Measurements from ENCODE around the gene PEX5L.
"Not testable (repeated sequence)": the region's sequence is repeated elsewhere in the genome, so short reads cannot be mapped to it uniquely, and the experiment has no call there.

Gene PEX5L

DNA sequence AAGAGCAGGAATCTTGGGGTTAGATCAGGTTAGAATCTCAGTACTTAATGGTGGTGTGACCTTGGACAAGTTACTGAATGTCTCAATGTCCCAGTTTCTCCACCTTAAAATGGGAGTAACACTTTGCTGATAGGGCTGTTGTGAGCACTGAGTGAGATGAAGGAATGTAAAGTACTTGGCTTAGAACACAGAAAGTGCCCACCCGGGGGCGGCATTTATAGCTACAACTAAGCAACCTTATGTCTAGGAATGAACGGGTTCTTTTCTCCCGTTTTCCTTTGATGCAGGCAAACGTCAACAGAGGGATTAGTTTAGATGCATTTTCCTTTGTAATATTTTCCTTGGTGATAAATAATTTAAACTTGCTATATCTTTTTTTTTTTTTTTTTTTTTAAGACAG is 207.3 kb downstream of the PEX5L start:
- DNase-seq = no peak

- no peak for DNase-seq
These were observed 208.0 kb downstream of the PEX5L start for GRCh38 chr3:179828738-179829137.

DNA sequence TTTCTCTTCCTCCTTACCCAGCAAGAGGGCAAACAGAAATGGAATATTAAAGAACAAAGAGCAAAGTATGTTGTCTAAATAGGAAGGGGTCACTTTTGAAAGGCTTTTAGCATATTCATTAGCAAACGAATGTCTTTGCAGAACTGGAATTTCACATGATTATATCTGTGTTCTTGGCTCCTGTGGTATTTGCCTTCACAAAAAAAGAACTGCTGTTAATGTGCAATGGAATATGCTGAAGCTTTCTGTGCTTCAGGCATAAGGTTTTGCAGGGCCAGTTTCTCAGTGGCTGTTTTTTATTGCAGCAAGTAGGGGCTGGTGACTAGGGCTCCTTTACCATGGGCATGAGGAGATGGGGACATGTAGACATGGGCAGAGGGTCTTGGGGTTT is 210.5 kb downstream of the PEX5L start:
- DNase-seq = no peak

GRCh38 chr3:179825527-179826246 is 211.1 kb downstream of the PEX5L start:
- peak; percentile 74 for DNase-seq

GRCh38 chr3:179822296-179822695 is 214.4 kb downstream of the PEX5L start:
- no peak for DNase-seq

DNA sequence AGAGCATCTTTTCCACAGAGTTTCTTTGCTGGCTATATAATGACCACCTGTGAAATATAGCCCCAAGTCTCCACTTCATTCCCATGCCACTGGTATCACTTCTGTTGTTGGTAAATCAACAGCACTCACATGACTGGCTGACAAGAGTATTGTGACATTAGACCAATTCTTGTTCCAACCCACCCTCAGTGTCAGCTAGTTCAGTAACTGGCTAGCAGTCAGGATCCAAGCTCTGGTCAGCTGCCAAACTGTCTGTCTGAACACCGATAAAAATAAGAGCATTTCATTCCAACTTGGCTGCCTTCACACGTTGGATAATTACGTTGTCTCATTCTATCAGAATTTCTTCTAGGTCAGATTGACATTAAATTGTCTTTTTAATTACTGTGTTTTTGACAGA is 217.4 kb downstream of the PEX5L start:
- no peak for DNase-seq

DNA sequence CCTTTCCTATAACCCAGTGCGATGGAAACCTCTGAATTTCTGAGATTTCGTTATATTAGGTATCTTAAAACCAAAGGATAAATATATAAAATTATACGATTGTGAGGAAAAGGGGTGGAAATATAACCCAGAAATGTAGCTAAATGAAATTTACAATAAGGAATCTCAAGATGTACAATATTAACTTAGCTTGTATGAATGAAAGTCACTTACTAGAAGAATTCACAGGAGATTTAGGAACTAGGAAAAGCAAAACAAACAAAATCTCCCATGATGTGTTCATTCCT is 224.7 kb downstream of the PEX5L start:
- DNase-seq = no peak

DNA sequence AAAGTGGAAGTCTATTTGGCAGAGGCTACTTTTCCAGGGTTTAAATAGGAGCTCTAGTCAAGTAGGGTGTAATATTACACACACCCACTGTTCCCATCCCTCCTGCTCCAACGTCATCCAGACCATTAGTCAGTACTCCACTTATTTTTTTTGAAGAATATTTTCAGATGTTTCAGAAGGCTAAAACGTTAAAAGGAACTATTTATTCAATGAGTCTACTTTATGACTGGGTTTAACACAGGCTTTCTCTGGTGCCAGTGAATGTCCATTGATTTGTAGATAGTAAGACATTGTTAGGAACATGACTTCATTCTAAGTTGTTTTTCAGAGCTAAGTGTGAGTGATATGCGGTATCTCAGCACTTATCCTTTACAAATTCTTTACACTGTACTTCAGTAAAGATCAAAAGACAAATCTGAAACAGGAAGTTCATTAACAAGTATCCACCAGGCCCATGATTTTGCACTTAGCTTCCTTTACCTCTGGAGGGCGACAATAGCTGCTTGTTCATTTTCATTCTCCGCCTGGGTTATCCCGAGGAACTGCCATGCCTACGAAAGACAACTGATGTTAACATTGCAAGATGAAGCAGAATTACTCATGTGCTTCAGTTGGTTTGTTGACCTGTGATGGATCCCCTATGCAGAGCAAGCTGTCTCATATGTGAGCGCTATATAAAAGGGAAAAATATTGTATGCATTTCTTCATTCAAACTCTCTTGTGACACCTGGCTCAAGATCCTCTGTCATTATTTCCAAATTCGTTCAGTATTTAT is 225.2 kb downstream of the PEX5L start:
- peak; percentile 60 for DNase-seq

- DNase-seq = no peak
These were observed 227.1 kb downstream of the PEX5L start for GRCh38 chr3:179809639-179810038.

DNA sequence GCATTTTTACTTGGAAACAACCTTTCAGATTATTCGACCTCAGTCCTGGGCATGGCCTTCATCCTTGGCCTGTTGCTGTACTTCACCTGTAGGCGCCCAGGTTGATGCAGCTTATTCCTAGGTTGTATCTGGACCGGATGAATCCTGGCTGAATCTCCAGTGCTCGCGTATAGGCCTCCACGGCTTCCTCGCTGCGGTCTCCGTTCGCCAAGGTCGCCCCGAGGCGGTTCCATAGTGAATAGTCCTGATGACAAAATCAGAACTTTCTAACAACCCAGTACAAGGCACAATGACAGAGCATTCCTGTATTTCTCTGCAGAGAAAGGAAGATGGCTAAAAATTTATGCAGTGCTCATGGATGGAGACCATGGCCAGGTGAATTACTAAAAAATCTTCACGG is 229.1 kb downstream of the PEX5L start:
- no peak for DNase-seq

- DNase-seq = no peak
These were observed 230.6 kb downstream of the PEX5L start for GRCh38 chr3:179806177-179806576.

GRCh38 chr3:179801856-179802255 is 234.9 kb downstream of the PEX5L start:
- no peak for DNase-seq

DNA sequence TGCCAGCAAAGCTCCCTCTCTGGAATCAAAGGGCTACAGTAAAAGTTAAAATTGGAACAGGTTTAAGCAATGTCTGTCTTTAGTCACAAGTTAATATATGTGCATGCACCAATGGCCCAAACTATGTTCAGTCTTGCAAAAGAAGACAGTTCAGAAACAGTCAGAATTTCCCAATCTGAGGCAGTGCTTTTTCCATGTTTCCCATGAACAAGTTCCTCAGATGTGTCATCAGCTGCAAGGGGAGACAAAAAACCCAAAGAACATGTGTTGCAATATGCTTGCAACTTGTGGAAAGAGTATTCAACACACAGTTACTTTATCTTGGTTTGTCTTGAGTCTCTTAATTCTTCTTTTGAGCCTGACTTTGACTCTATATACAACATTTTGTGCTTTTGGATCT is 235.5 kb downstream of the PEX5L start:
- DNase-seq = no peak

DNA sequence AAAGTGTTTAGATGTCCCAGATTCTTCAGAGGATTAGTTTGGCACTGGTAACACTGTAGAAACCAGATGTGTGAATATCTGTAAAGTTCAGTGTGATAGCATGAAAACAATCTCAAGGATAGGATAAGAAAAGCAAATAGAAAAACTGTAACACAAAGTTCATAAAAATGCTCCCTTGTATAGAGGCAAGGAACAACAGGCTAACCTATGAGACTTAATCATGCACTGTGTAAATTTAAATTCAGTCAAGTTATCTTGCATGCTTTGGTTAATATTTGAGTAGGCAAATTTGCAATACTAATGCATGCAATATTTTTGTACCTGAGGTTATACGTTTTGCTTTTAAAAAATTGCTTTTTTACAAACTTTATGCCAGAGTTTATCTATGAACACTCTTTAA is 239.5 kb downstream of the PEX5L start:
- DNase-seq = no peak

GRCh38 chr3:179796421-179796820 is 240.3 kb downstream of the PEX5L start:
- DNase-seq = no peak

GRCh38 chr3:179794355-179794754 is 242.4 kb downstream of the PEX5L start:
- no peak for DNase-seq

GRCh38 chr3:179791793-179792192 is 244.9 kb downstream of the PEX5L start:
- no peak for DNase-seq

DNA sequence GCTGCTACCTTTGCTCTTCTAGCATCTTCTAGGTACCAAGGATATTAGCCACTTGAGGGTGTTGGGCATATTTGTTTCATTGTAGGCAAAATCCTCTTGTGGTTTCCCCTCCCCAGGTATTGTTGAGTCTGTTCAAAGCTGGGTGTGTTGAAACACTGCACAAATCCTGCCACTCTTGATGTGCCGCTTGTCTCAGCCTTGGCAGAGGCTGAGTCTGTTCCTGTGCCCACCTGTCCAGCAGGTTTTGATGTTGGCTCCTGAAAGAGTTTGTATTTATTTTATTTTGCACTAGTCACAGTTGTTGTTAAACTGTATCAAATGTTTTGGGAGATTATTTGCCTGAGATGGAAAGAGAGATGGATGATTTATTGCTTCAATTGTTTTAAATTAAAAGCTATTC is 247.7 kb downstream of the PEX5L start:
- no peak for DNase-seq

- not testable (repeated sequence) for DNase-seq
These were observed 253.9 kb downstream of the PEX5L start for GRCh38 chr3:179782841-179783240.

DNA sequence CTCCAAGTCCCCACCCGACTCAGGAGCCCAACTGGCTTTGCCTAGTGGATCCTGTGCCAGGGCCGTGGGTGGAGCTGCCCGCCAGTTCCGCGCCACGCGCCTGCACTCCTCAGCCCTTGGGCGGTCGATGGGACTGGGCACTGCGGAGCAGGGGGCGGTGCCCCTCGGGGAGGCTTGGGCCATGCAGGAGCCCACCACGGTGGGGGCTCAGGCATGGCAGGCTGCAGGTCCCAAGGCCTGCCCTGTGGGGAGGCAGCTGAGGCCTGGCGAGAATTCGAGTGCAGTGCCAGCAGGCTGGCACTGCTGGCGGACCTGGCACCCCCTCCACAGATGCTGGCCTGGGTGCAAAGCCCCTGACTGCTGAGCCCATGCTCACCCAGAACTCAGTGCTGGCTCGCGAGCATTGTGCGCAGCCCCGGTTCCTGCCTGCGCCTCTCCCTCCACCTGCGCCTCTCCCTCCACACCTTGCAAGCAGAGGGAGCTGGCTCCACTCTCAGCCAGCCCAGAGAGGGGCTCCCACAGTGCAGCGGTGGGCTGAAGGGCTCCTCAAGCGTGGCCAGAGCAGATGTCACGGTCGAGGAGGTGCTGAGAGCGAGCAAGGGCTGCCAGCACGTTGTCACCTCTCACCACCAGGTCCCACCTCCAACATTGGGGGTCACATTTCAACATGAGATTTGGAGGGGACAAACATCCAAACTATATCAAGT is 261.2 kb downstream of the PEX5L start:
- DNase-seq = no peak

- no peak for DNase-seq
These were observed 264.4 kb downstream of the PEX5L start for GRCh38 chr3:179772297-179772696.

- no peak for DNase-seq
These were observed 264.9 kb downstream of the PEX5L start for GRCh38 chr3:179771797-179772196.

DNA sequence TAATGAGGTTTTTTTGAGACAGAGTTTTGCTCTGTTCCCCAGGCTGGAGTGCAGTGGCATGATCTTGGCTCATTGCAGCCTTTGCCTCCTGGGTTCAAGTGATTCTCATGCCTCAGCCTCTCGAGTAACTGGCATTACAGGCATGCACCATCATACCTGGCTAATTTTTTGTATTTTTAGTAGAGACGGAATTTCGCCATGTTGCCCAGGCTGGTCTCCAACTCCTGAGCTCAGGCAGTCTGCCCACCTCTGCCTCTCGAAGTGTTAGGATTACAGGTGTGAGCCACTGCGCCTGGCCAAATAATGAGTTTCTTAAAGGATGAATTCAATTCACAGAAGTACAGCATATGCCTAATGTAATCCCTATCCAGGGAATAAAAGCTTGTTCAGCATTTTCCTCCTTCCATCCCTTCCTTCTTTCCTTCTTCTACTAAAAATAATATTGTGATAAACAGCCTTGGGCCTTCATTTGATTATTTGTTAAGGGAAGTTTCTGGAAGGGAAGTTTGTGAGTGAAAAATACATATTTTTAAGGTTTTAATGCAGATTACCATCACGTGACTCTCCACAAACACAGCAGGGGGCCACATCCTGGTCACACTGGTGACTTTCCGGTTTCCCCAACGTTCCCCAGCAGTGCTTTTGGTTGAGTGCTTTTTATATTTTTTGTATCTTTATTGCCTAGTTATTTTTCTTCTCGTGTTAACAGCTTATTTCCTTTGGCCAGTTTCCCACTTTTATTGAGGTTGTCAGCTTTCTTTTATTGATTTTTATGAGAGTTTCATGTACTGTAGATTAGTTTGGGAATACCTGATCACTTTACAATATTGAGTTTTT is 267.1 kb downstream of the PEX5L start:
- no peak for DNase-seq

Data from NCI-H146 (cell line).